ENCODE data around the gene RNPEPL1.
"Not testable (repeated sequence)": the region's sequence is repeated elsewhere in the genome, so short reads cannot be mapped to it uniquely, and the experiment has no call there.

Gene RNPEPL1

GRCh38 chr2:240605867-240606743 lies 37.8 kb downstream of the RNPEPL1 start:
- no peak for DNase-seq

- no peak for DNase-seq
Measured at GRCh38 chr2:240611601-240612210, 43.4 kb downstream of the RNPEPL1 start.

GRCh38 chr2:240613781-240614180 lies 45.5 kb downstream of the RNPEPL1 start:
- DNase-seq, result no peak

GRCh38 chr2:240614391-240614790 lies 46.1 kb downstream of the RNPEPL1 start:
- DNase-seq, result no peak

- no peak for DNase-seq
Measured at GRCh38 chr2:240615396-240615795, 47.1 kb downstream of the RNPEPL1 start.

- DNase-seq, result no peak
Measured at GRCh38 chr2:240615820-240616547, 47.7 kb downstream of the RNPEPL1 start.

GRCh38 chr2:240616860-240617666 lies 48.8 kb downstream of the RNPEPL1 start:
- not testable (repeated sequence) for DNase-seq

GRCh38 chr2:240618776-240619175 lies 50.5 kb downstream of the RNPEPL1 start:
- no peak for DNase-seq

GRCh38 chr2:240619506-240620148 lies 51.3 kb downstream of the RNPEPL1 start:
- DNase-seq, result no peak

GRCh38 chr2:240620149-240620731 lies 52.0 kb downstream of the RNPEPL1 start:
- no peak for DNase-seq

GRCh38 chr2:240620859-240621258 lies 52.6 kb downstream of the RNPEPL1 start:
- no peak for DNase-seq

- no peak for DNase-seq
Measured at GRCh38 chr2:240622060-240622411, 53.8 kb downstream of the RNPEPL1 start.

GRCh38 chr2:240622531-240623235 lies 54.4 kb downstream of the RNPEPL1 start:
- DNase-seq, result no peak

- DNase-seq, result no peak
Measured at GRCh38 chr2:240623531-240624010, 55.3 kb downstream of the RNPEPL1 start.

GRCh38 chr2:240624011-240624949 lies 56.0 kb downstream of the RNPEPL1 start:
- DNase-seq, result no peak

- no peak for DNase-seq
Measured at GRCh38 chr2:240624950-240625621, 56.8 kb downstream of the RNPEPL1 start, which contains the start of gene GPR35. TSS of gene GPR35 (plus strand) at chr2:240625480. CDS start at chr2:240629953, 4,473 bp downstream.

GRCh38 chr2:240626531-240627300 lies 58.4 kb downstream of the RNPEPL1 start:
- no peak for DNase-seq

- no peak for DNase-seq
Measured at GRCh38 chr2:240627736-240628506, 59.6 kb downstream of the RNPEPL1 start.
